Smooth muscle cell (in vitro differentiated cells): Measurements from ENCODE around the gene MBD6. TPM values are rescaled to one million over a fixed set of nuclear protein-coding genes. Genes with fewer than 3 reads are reported as not detected.

ENCODE experiments used
- DNase-seq: peaks from one replicate; lab custom pipeline; 2025; ENCODE audit not compliant: unreplicated experiment; lab: John Stamatoyannopoulos, UW
- H2AFZ ChIP-seq: fragments of 200-600 bp; sonication (generic); 2 replicates; pipeline ENCODE4 v1.6.0; 2016; ENCODE audit warnings: antibody characterized with exemption, low read depth, mild to moderate bottlenecking
- H3F3A ChIP-seq: fragments of 200-600 bp; sonication (generic); 2 replicates; pipeline ENCODE4 v1.6.0; 2017; ENCODE audit warnings: antibody characterized with exemption, low read depth
- H3K27ac ChIP-seq: fragments of 200-600 bp; sonication (generic); 2 replicates; pipeline ENCODE4 v1.5.1; 2016; ENCODE audit warnings: low read depth, mild to moderate bottlenecking
- H3K27me3 ChIP-seq: fragments of 200-600 bp; sonication (generic); 2 replicates; pipeline ENCODE4 v1.6.1; 2016; ENCODE audit warnings: low read depth, mild to moderate bottlenecking
- H3K36me3 ChIP-seq: fragments of 200-600 bp; sonication (generic); 2 replicates; pipeline ENCODE4 v1.5.1; 2016; ENCODE audit warnings: low read depth
- H3K4me1 ChIP-seq: fragments of 200-600 bp; sonication (generic); 2 replicates; pipeline ENCODE4 v1.5.1; 2016; ENCODE audit warnings: low read depth
- H3K4me2 ChIP-seq: fragments of 200-600 bp; sonication (generic); 2 replicates; pipeline ENCODE4 v1.6.0; 2016; ENCODE audit warnings: mild to moderate bottlenecking
- H3K4me3 ChIP-seq: fragments of 200-600 bp; sonication (generic); 2 replicates; pipeline ENCODE4 v1.5.1; 2016; ENCODE audit warnings: mild to moderate bottlenecking
- H3K79me2 ChIP-seq: fragments of 200-600 bp; sonication (generic); 2 replicates; pipeline ENCODE4 v1.6.0; 2016; ENCODE audit warnings: low read depth, mild to moderate bottlenecking
- H3K9ac ChIP-seq: fragments of 200-600 bp; sonication (generic); 2 replicates; pipeline ENCODE4 v1.6.0; 2016; ENCODE audit warnings: low read depth
- H3K9me3 ChIP-seq: fragments of 200-600 bp; sonication (generic); replicated peaks from 2 replicates; pipeline ENCODE4 v1.5.1; 2016; ENCODE audit warnings: low read depth
- H4K20me1 ChIP-seq: fragments of 200-600 bp; sonication (generic); 2 replicates; pipeline ENCODE4 v1.6.0; 2016; ENCODE audit warnings: low read depth
- CTCF ChIP-seq: fragments of 200-600 bp; sonication (generic); IDR thresholded peaks from 2 replicates; pipeline ENCODE4 v1.5.1; 2017; ENCODE audit warnings: borderline replicate concordance, mild to moderate bottlenecking, antibody characterized with exemption; ENCODE audit not compliant: insufficient read depth, poor library complexity, severe bottlenecking
- WGBS: methylation state at CpG from one replicate; pipeline ENCODE4 v1.1.7; 2016; ENCODE audit warnings: low lambda C conversion rate; 5-methylcytosine and 5-hydroxymethylcytosine counted together
- polyA plus RNA-seq: library from polyadenylated mRNA; unstranded; fragments of >200 nt; fragmentation: Nextera tagmentation; extraction: Ambion mirVana; gene quantifications from 2 replicates; pipeline ENCODE4 v1.2.1, GENCODE V29; 2016
- total RNA-seq: library from RNA; depleted of rRNA; stranded (reverse); fragments of >200 nt; gene quantifications from 2 replicates; pipeline ENCODE4 v1.2.3, GENCODE V29; 2014

Gene MBD6
- total and polyA plus RNA-seq, 2 experiments from 2014 or later = 3.7 to 11.7 TPM

GRCh38 chr12:57485695-57486094, 36.9 kb upstream of the MBD6 start:
- Histone ChIP-seq H3K4me3 (no peak overlapping the region), H4K20me1 (no peaks in the 10 kb centered on the region), H3K9ac (no peak overlapping the region), H3K9me3 (no peaks in the 10 kb centered on the region), H3K79me2 (peaks cover 27% of the 10 kb centered on the region), H3K4me1 (peaks cover 11% of the 10 kb centered on the region), H3K27ac (no peak overlapping the region), H3F3A (no peaks in the 10 kb centered on the region), H2AFZ (no peak overlapping the region), H3K27me3 (peaks cover 6% of the 10 kb centered on the region), H3K4me2 (no peak overlapping the region), H3K36me3 (no peaks in the 10 kb centered on the region)
- no peak for DNase-seq
- TF ChIP-seq CTCF = no peak

- no peaks in the 10 kb centered on the region for H3K27me3 ChIP-seq
- DNase-seq = no peak
- peak overlapping the region; percentile 96 for H3K4me2 ChIP-seq
- no peak overlapping the region for H3K27ac ChIP-seq
- H3K4me1 ChIP-seq = peaks cover 11% of the 10 kb centered on the region
- peaks cover 9% of the 10 kb centered on the region for H3K36me3 ChIP-seq
- no peaks in the 10 kb centered on the region for H4K20me1 ChIP-seq
- H3K9ac ChIP-seq = no peak overlapping the region
- H3K4me3 ChIP-seq = peak overlapping the region; percentile 89
- no peaks in the 10 kb centered on the region for H3F3A ChIP-seq
- peak overlapping the region; percentile 69 for H2AFZ ChIP-seq
- no peak for TF ChIP-seq CTCF
- H3K79me2 ChIP-seq = peaks cover 27% of the 10 kb centered on the region
- 94% methylated on average over 27 of the region's 27 CpGs for WGBS
- H3K9me3 ChIP-seq = no peaks in the 10 kb centered on the region
Measured at GRCh38 chr12:57487055-57487596, 35.5 kb upstream of the MBD6 start.

GRCh38 chr12:57487597-57488401, 34.8 kb upstream of the MBD6 start, which contains the start of gene MARS1:
Gene MARS1, plus strand, starts transcription at chr12:57488068. Its CDS starts 23 bp downstream, at chr12:57488091.
- WGBS = 17% methylated on average over 43 of the region's 47 CpGs
- Histone ChIP-seq H3K27me3 (no peaks in the 10 kb centered on the region), H3K36me3 (peaks cover 10% of the 10 kb centered on the region), H3F3A (no peaks in the 10 kb centered on the region), H3K4me1 (peaks cover 11% of the 10 kb centered on the region), H3K4me3 (peak within 1 kb of the TSS; percentile 89), H3K4me2 (peak within 1 kb of the TSS; percentile 96), H2AFZ (peak within 1 kb of the TSS; percentile 69), H3K27ac (peak within 1 kb of the TSS; percentile 61), H3K79me2 (peaks cover 27% of the 10 kb centered on the region), H3K9ac (peak within 1 kb of the TSS; percentile 90), H4K20me1 (peaks cover 2% of the 10 kb centered on the region), H3K9me3 (no peaks in the 10 kb centered on the region)
- no peak for TF ChIP-seq CTCF
- peak; percentile 50 for DNase-seq
